Putamen (tissue), 1 donor: Measurements from ENCODE around the gene FXN.
"Not testable (repeated sequence)": the region's sequence is repeated elsewhere in the genome, so short reads cannot be mapped to it uniquely, and the experiment has no call there.

Experiments
- DNase-seq: peaks from one replicate; pipeline ENCODE4 v3.0.0-alpha.2; 2016; ENCODE audit warnings: low spot score

Gene FXN

DNA sequence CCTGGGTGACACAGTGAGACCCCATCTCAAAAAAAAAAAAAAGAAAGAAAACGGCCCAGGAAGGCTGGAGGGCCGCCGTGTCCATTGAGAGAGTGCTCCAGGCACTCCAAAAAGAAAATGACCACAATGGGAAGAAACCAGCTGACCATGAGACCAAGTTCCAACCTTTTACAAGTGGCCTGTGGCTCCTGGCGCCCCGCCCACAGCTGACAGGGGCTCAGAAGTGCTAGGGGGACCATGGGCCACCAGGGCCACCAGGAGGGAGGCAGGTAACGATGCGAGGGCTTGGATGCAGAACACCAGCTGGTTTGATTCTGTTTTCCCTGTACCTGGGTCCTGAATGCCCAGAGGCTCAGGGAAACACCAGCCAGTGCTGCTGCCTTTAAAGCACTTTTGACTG, 34.6 kb downstream of the FXN start:
- DNase-seq: no peak

- DNase-seq: no peak
Observed at GRCh38 chr9:69071059-69071458, 35.5 kb downstream of the FXN start.

DNA sequence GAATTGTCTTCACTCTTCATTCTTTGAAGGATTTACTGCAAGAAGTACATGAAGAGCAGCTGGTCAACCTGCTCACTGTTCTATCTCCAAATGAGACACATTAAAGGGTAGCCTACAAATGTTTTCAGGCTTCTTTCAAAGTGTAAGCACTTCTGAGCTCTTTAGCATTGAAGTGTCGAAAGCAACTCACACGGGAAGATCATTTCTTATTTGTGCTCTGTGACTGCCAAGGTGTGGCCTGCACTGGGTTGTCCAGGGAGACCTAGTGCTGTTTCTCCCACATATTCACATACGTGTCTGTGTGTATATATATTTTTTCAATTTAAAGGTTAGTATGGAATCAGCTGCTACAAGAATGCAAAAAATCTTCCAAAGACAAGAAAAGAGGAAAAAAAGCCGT, 37.6 kb downstream of the FXN start:
- DNase-seq: no peak

GRCh38 chr9:69074801-69075200, 39.2 kb downstream of the FXN start:
- DNase-seq: no peak

- no peak for DNase-seq
Observed at GRCh38 chr9:69076550-69076949, 41.0 kb downstream of the FXN start.

DNA sequence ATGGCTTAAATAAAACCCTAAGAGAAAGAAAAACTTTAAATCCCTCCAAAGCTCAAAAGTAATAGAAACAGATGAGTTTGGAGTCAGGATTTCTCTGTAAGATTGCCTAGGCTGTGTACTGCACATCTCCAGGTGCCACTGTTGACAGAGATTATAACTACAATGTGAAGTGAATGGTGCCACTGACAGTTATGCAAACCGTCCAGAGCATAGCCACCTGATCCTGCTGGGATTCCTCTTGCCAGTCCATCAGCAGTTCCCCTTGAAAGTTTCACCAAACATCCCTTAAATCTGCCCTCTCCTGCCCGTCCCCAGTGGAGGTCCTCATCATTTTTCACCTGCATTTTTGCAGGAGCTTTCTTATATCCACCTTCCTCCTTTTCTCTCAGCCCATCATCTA, 42.5 kb downstream of the FXN start:
- DNase-seq: no peak

- DNase-seq: no peak
Observed at GRCh38 chr9:69078581-69078980, 43.0 kb downstream of the FXN start.

DNA sequence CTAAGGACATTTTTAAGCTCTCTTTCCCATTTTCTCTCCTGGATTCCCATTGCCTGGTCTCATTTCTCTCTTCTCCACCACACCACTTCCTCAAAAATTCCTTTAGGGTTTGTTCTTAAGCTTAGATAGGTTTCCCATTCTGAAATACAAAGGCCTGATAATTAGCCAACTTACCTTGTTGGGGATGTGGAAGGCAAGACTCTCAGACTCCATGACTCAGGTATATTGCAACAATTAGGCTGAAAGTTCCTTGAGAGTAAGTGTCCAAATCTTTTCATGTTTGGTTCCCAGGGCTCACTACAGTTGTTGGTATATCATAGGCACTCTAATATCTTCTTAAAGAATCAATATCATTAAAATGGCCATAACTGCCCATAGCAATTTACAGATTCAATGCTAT, 43.6 kb downstream of the FXN start:
- no peak for DNase-seq

GRCh38 chr9:69081261-69081660, 45.7 kb downstream of the FXN start:
- no peak for DNase-seq

DNA sequence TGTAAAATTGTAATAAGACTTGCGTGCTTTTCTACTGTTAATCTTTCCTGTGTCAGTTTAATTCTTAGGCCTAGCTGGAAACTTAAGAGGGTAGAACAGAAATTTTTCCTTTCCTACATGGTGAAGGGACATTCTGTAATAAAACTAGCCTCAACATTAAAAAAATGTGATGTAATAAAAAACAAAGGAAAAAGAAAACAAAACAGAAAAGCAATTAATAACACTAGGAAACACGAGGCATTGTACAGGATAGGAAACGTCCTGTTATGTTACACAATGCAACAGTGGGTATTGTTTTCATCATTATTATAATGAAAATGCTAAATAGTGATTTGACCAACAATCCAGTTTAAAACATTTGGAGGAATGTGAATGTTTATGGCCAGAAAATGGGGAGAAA, 47.8 kb downstream of the FXN start:
- no peak for DNase-seq

GRCh38 chr9:69085569-69086283, 50.2 kb downstream of the FXN start:
- DNase-seq: no peak

DNA sequence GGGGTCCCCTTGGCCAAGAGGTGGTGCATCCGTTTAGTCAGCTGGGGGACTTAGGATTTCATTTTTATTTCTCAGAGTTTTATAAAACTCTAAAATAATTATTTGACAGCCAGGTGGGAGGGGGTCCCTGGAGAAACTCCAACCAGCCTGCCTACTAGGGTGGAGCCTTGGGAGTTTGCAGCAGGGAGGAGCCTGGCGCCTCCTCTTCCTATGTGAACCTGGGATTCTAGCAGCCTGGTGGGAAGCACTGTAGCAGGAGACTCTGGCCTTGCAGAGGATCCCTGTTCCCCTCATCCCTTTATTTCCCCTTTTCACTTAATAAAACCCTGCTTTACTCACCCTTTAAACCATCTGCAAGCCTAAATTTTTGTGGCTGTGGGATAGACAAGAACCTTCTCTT, 50.8 kb downstream of the FXN start:
- DNase-seq: no peak

GRCh38 chr9:69086769-69087168, 51.2 kb downstream of the FXN start:
- DNase-seq: no peak

DNA sequence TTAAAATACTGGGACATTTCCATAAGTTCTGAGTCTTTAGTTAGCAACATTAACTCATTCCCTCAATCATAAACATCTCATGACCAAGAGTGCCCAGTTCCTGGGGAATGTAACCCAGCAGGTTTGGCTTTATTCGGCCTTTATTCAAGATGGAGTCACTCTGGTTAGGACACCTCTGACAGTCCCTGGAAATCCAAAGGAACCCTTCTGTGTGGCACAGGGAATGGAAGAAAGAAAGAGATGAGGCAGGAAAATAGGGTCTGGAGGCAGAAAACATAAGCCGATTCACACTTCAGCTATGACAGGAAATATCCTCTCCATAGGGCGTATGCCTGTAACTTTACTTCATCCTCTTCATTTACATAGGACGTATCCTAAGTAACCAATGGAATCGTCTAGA, 53.5 kb downstream of the FXN start:
- DNase-seq: no peak

- no peak for DNase-seq
Observed at GRCh38 chr9:69089491-69089890, 53.9 kb downstream of the FXN start.

DNA sequence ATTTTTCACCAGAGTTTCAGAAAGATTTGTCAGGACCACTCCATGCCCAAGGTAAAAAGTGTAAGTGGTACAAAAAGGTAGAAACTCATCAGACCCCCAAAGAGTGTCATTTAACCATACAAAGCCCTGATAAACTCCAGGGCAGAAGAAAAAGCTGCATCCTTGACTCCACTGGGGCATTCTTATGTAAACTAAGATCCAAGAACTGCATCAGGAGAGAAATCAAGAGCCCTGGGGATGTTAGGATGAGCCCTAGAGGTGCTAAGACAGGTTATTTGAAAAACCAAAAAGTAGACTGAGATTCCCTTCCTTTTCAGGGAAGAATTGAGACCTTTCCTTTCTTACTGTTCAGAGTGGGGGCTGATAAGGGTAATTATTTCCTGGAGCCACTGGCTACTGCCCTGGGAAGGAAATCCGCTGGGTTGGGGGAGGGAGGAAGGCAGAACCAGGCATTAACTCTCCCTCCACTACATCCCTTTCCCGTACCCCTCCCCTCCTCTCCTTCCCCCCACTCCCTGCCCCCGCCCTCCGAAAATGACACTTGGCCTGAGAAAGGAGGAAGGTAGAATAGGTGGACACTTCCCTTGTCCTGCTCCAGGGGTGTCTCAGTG, 54.7 kb downstream of the FXN start:
- DNase-seq: no peak

GRCh38 chr9:69090946-69091345, 55.4 kb downstream of the FXN start:
- no peak for DNase-seq

GRCh38 chr9:69093471-69094103, 58.0 kb downstream of the FXN start:
- no peak for DNase-seq

DNA sequence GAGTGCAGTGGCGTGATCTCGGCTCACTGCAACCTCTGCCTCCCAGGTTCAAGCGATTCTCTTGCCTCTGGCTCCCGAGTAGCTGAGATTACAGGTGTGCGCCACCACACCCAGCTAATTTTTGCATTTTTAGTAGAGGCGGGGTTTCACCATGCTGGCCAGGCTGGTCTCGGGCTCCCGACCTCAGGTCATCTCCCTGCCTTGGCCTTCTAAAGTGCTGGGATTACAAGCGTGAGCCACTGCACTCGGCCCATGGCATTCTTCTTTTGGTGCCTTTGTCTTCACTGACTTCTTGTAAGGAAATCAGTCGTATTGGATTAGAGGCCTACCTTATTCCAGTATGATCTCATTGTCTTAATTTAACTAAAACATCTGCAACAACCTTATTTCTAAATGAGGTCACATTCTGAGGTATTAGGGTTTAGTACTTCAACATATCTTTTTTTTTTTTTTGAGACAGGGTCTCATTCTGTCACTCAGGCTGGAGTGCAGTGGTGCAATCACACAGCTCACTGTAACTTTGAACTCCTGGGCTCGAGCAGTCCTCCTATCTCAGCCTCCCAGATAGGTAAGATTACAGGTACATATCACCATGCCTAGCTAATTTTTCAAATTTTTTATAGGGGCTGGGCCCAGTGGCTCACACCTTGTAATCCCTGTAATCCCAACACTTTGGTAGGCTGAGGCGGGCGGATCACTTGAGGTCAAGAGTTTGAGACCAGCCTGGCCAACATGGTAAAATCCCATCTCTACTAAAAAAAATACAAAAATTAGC, 59.0 kb downstream of the FXN start:
- not testable (repeated sequence) for DNase-seq

- DNase-seq: no peak
Observed at GRCh38 chr9:69097064-69097463, 61.5 kb downstream of the FXN start.

GRCh38 chr9:69097923-69098593, 62.5 kb downstream of the FXN start:
- DNase-seq: no peak

GRCh38 chr9:69103348-69103996, 67.9 kb downstream of the FXN start:
- not testable (repeated sequence) for DNase-seq
